ENCODE measurements around the gene COPS6.

COPS6 gene

GRCh38 chr7:100080907-100081534 lies 7.7 kb upstream of the COPS6 start:
- no peak for DNase-seq (ENCODE audit: low spot score)

GRCh38 chr7:100081535-100082102 lies 7.2 kb upstream of the COPS6 start, which contains the start of gene ZNF3:
Gene ZNF3, minus strand, starts transcription at chr7:100081723. Its CDS starts 4,366 bp downstream, at chr7:100077357.
- peak; percentile 99 for DNase-seq (ENCODE audit: low spot score)

- DNase-seq (ENCODE audit: low spot score), result no peak
Observed at GRCh38 chr7:100082978-100083377, 5.8 kb upstream of the COPS6 start.

- no peak for DNase-seq (ENCODE audit: low spot score)
Observed at GRCh38 chr7:100085515-100085914, 3.3 kb upstream of the COPS6 start.

GRCh38 chr7:100087055-100087750 lies 1.6 kb upstream of the COPS6 start:
- DNase-seq (ENCODE audit: low spot score), result no peak

- no peak for DNase-seq (ENCODE audit: low spot score)
Observed at GRCh38 chr7:100088095-100088620, 611 bp upstream of the COPS6 start.

- DNase-seq (ENCODE audit: low spot score), result no peak
Observed at GRCh38 chr7:100089458-100090196, 858 bp downstream of the COPS6 start.

- no peak for DNase-seq (ENCODE audit: low spot score)
Observed at GRCh38 chr7:100090527-100091410, 2.0 kb downstream of the COPS6 start.

- DNase-seq (ENCODE audit: low spot score), result no peak
Observed at GRCh38 chr7:100091411-100092181, 2.8 kb downstream of the COPS6 start.

- no peak for DNase-seq (ENCODE audit: low spot score)
Observed at GRCh38 chr7:100093054-100093453, 4.3 kb downstream of the COPS6 start.

- DNase-seq (ENCODE audit: low spot score), result no peak
Observed at GRCh38 chr7:100093498-100093897, 4.7 kb downstream of the COPS6 start.

GRCh38 chr7:100093925-100094486 lies 5.2 kb downstream of the COPS6 start:
- DNase-seq (ENCODE audit: low spot score), result no peak

- no peak for DNase-seq (ENCODE audit: low spot score)
Observed at GRCh38 chr7:100095289-100095688, 6.5 kb downstream of the COPS6 start.

GRCh38 chr7:100095704-100096103 lies 6.9 kb downstream of the COPS6 start:
- DNase-seq (ENCODE audit: low spot score), result no peak

GRCh38 chr7:100098913-100099312 lies 10.1 kb downstream of the COPS6 start:
- no peak for DNase-seq (ENCODE audit: low spot score)

- DNase-seq (ENCODE audit: low spot score), result no peak
Observed at GRCh38 chr7:100099452-100099851, 10.7 kb downstream of the COPS6 start.

- DNase-seq (ENCODE audit: low spot score), result peak; percentile 89
Observed at GRCh38 chr7:100100420-100101015, 11.7 kb downstream of the COPS6 start.

GRCh38 chr7:100101016-100101862 lies 12.5 kb downstream of the COPS6 start, which contains the start of the genes AP4M1 and MCM7:
Gene AP4M1, plus strand, starts transcription at chr7:100101643. Its CDS starts 72 bp downstream, at chr7:100101715.
Gene MCM7, minus strand, starts transcription at chr7:100101397. Its CDS starts 103 bp downstream, at chr7:100101294.
- DNase-seq (ENCODE audit: low spot score), result peak; percentile 98
